PC-3 (cell line): ENCODE data around the gene LSM3.

Source experiments
- EZH2 ChIP-seq: fragments of 300-600 bp; sonication (generic); IDR thresholded peaks from one replicate; pipeline ENCODE4 v1.6.1; 2017; ENCODE audit warnings: antibody characterized with exemption, mild to moderate bottlenecking, low read length; ENCODE audit not compliant: unreplicated experiment
- TF ChIP-seq, protein P1 (sequence below): fragments of 300-600 bp; sonication (generic); conservative IDR thresholded peaks from 2 replicates; pipeline ENCODE4 v1.5.1; 2017; ENCODE audit warnings: antibody characterized with exemption, low read depth, mild to moderate bottlenecking, low read length

DNA sequence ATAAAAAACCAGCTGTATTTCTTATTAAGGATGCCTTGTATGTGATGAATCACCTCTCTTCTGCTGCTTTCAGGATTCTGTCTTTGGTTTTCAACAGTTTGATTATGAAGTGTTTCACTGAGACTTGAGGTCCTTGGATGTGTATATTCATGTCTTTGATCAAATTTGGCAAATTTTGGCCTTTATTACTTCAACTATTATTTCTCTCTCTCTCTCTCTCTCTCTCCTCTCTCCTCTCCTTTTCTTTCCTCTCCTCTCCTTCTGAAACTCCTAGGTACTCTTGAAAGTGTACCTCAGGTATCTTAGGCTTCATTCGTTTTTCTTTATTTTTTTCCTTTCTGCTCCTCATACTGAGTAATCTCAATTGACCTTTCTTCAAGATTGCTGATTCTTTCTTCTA is 43.3 kb downstream of the LSM3 start:
- TF ChIP-seq, protein P1, sequence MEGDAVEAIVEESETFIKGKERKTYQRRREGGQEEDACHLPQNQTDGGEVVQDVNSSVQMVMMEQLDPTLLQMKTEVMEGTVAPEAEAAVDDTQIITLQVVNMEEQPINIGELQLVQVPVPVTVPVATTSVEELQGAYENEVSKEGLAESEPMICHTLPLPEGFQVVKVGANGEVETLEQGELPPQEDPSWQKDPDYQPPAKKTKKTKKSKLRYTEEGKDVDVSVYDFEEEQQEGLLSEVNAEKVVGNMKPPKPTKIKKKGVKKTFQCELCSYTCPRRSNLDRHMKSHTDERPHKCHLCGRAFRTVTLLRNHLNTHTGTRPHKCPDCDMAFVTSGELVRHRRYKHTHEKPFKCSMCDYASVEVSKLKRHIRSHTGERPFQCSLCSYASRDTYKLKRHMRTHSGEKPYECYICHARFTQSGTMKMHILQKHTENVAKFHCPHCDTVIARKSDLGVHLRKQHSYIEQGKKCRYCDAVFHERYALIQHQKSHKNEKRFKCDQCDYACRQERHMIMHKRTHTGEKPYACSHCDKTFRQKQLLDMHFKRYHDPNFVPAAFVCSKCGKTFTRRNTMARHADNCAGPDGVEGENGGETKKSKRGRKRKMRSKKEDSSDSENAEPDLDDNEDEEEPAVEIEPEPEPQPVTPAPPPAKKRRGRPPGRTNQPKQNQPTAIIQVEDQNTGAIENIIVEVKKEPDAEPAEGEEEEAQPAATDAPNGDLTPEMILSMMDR = no peak
- no peak for TF ChIP-seq EZH2
